HPDE6-E6E7 (cell line): ENCODE data around the gene OR6C70.
"Not testable (repeated sequence)": the region's sequence is repeated elsewhere in the genome, so short reads cannot be mapped to it uniquely, and the experiment has no call there.

Source experiments
- DNase-seq: peaks from one replicate; pipeline ENCODE4 v3.0.0; 2011; ENCODE audit warnings: missing footprints; ENCODE audit errors: extremely low spot score

Gene OR6C70

GRCh38 chr12:55470088-55470829 lies at the start of gene OR6C70:
TSS of gene OR6C70 (minus strand) at chr12:55470138. CDS start at chr12:55470138, 0 bp downstream.
- DNase-seq, result no peak

GRCh38 chr12:55516391-55516790 lies 46.5 kb upstream of the OR6C70 start:
- DNase-seq, result no peak

- DNase-seq, result no peak
Observed at GRCh38 chr12:55515696-55516095, 45.8 kb upstream of the OR6C70 start.

- DNase-seq, result no peak
Observed at GRCh38 chr12:55501601-55502000, 31.7 kb upstream of the OR6C70 start.

- no peak for DNase-seq
Observed at GRCh38 chr12:55499810-55500252, 29.9 kb upstream of the OR6C70 start.

GRCh38 chr12:55499231-55499630 lies 29.3 kb upstream of the OR6C70 start:
- no peak for DNase-seq

- DNase-seq, result no peak
Observed at GRCh38 chr12:55495490-55495889, 25.6 kb upstream of the OR6C70 start.

GRCh38 chr12:55492078-55492477 lies 22.1 kb upstream of the OR6C70 start, which contains the start of gene OR6C68:
TSS of gene OR6C68 (plus strand) at chr12:55492378. CDS start at chr12:55492378, 0 bp downstream.
- DNase-seq, result no peak

- DNase-seq, result not testable (repeated sequence)
Observed at GRCh38 chr12:55484284-55484683, 14.3 kb upstream of the OR6C70 start.

GRCh38 chr12:55479136-55479535 lies 9.2 kb upstream of the OR6C70 start:
- DNase-seq, result not testable (repeated sequence)

GRCh38 chr12:55472264-55472663 lies 2.3 kb upstream of the OR6C70 start:
- no peak for DNase-seq

GRCh38 chr12:55469291-55469690 lies 647 bp downstream of the OR6C70 start:
- no peak for DNase-seq

- DNase-seq, result no peak
Observed at GRCh38 chr12:55467836-55468235, 2.1 kb downstream of the OR6C70 start.

GRCh38 chr12:55464926-55465325 lies 5.0 kb downstream of the OR6C70 start:
- DNase-seq, result not testable (repeated sequence)

- DNase-seq, result no peak
Observed at GRCh38 chr12:55448825-55449224, 21.1 kb downstream of the OR6C70 start.

GRCh38 chr12:55446326-55446725 lies 23.6 kb downstream of the OR6C70 start:
- DNase-seq, result no peak

GRCh38 chr12:55445357-55445756 lies 24.6 kb downstream of the OR6C70 start:
- DNase-seq, result no peak

GRCh38 chr12:55443776-55444175 lies 26.2 kb downstream of the OR6C70 start, which contains the start of gene OR6C2:
TSS of gene OR6C2 (plus strand) at chr12:55444076. CDS start at chr12:55452214, 8,138 bp downstream.
- DNase-seq, result no peak

- not testable (repeated sequence) for DNase-seq
Observed at GRCh38 chr12:55441233-55441632, 28.7 kb downstream of the OR6C70 start.

GRCh38 chr12:55428331-55429243 lies 41.4 kb downstream of the OR6C70 start:
- DNase-seq, result no peak

- no peak for DNase-seq
Observed at GRCh38 chr12:55425954-55426353, 44.0 kb downstream of the OR6C70 start, which contains the start of gene OR6C76. TSS of gene OR6C76 (plus strand) at chr12:55426254. CDS start at chr12:55426254, 0 bp downstream.

- DNase-seq, result no peak
Observed at GRCh38 chr12:55420307-55420962, 49.5 kb downstream of the OR6C70 start.
